Testis (tissue), 3 donors: ENCODE data around the gene CLCN1. TPM values are rescaled to one million over a fixed set of nuclear protein-coding genes. Genes with fewer than 3 reads are reported as not detected.

Source experiments
- DNase-seq: peaks from one replicate; pipeline ENCODE4 v3.0.0-alpha.2; 2019
- H3K27ac ChIP-seq, 2 donors: fragments of 200-600 bp; sonication (generic); one replicate each; pipeline ENCODE4 v1.5.1; 2019
- H3K27me3 ChIP-seq: fragments of 200-600 bp; sonication (generic); one replicate; pipeline ENCODE4 v1.5.1; 2019
- H3K36me3 ChIP-seq: fragments of 200-600 bp; sonication (generic); one replicate; pipeline ENCODE4 v1.5.1; 2017; ENCODE audit warnings: low read depth; ENCODE audit errors: missing control alignments
- H3K4me1 ChIP-seq: fragments of 200-600 bp; sonication (generic); one replicate; pipeline ENCODE4 v1.5.1; 2019
- H3K4me3 ChIP-seq, 2 donors: fragments of 200-600 bp; sonication (generic); one replicate each; pipeline ENCODE4 v1.5.1; 2017 to 2019
- H3K9me3 ChIP-seq: fragments of 200-600 bp; sonication (generic); one replicate; pipeline ENCODE4 v1.5.1; 2017
- CTCF ChIP-seq, 3 experiments: fragments of 450-650 bp in 2 of 3; fragments of 200-600 bp in 1 of 3; sonication (generic) in 1 of 3; IDR thresholded peaks; one replicate each; pipeline ENCODE4 v1.5.1; 2016 to 2019; ENCODE audit warnings: antibody characterized with exemption in 3 of 3, mild to moderate bottlenecking in 2 of 3, moderate library complexity in 1 of 3
- POLR2A ChIP-seq: fragments of 450-650 bp; IDR thresholded peaks from one replicate; pipeline ENCODE4 v1.6.1; 2017; ENCODE audit warnings: antibody characterized with exemption, mild to moderate bottlenecking, moderate library complexity
- WGBS, 2 donors: methylation state at CpG; one replicate each; pipeline ENCODE4 v1.1.5; 2018; 5-methylcytosine and 5-hydroxymethylcytosine counted together
- intact Hi-C: fragments of 100-400 bp; cut with DNase I; formaldehyde crosslinking; loops from one replicate; pipeline ENCODE4 v1.15.1; 2023; ENCODE audit warnings: low total_unique reads
- polyA plus RNA-seq: library from polyadenylated mRNA; stranded (reverse); fragments of 350-450 nt; fragmentation: Illumina TruSeq; extraction: RNeasy Lipid Tissue Mini Kit (QIAGEN cat#74804); gene quantifications from one replicate; pipeline ENCODE4 v1.2.3, GENCODE V29; 2014; ENCODE audit warnings: low read depth, low replicate concordance; ENCODE audit not compliant: insufficient read depth
- total RNA-seq, 2 donors: library from RNA; depleted of rRNA; stranded (reverse); fragments of >200 nt; gene quantifications; one replicate each; pipeline ENCODE4 v1.2.3, GENCODE V29; 2016

Gene CLCN1
- total and polyA plus RNA-seq, 3 donors from 2014 or later, result 1.1 to 2.7 (median 1.4) TPM

- DNase-seq, result no peak
- intact Hi-C loops, result no loop called here
- Histone ChIP-seq H3K4me1 (peaks cover 5% of the 10 kb centered on the region), H3K27ac (no peak overlapping the region), H3K27me3 (no peaks in the 10 kb centered on the region), H3K9me3 (no peaks in the 10 kb centered on the region), H3K36me3 (no peaks in the 10 kb centered on the region), H3K4me3 (peak overlapping the region; percentile 45 to 57)
- TF ChIP-seq POLR2A (no peak), CTCF (IDR thresholded peaks at IDR 0.05) (no peak)
- 0 to 4% methylated on average over 29 to 31 of the region's 46 CpGs for WGBS, 2 donors
Observed at GRCh38 chr7:143361552-143362130, 45.7 kb downstream of the CLCN1 start.

GRCh38 chr7:143362131-143363015 is 46.5 kb downstream of the CLCN1 start, which contains the start of gene FAM131B:
Gene FAM131B (minus strand): TSS chr7:143362713. CDS start chr7:143362603, 110 bp downstream.
- TF ChIP-seq POLR2A, result no peak
- H3K9me3 ChIP-seq, result no peaks in the 10 kb centered on the region
- intact Hi-C loops, result no loop called here
- no peaks in the 10 kb centered on the region for H3K27me3 ChIP-seq
- H3K4me3 ChIP-seq, result peak within 1 kb of the TSS; percentile 45 to 57
- H3K4me1 ChIP-seq, result peaks cover 5% of the 10 kb centered on the region
- DNase-seq, result no peak
- WGBS, 2 donors, result 1% methylated on average over 27 to 67 of the region's 112 CpGs
- H3K27ac ChIP-seq, result no peak within 1 kb of the TSS
- H3K36me3 ChIP-seq, result no peaks in the 10 kb centered on the region

- no peak overlapping the region for H3K27ac ChIP-seq
- DNase-seq, result no peak
- 22 to 42% methylated on average over 17 to 19 of the region's 19 CpGs for WGBS, 2 donors
- H3K4me3 ChIP-seq, result peak overlapping the region in 1 of 2 donors; percentile 45
- intact Hi-C loops, result no loop called here
- H3K4me1 ChIP-seq, result peaks cover 5% of the 10 kb centered on the region
- TF ChIP-seq CTCF (IDR thresholded peaks at IDR 0.05), result no peak
- no peak for TF ChIP-seq POLR2A
- no peaks in the 10 kb centered on the region for H3K36me3 ChIP-seq
- H3K27me3 ChIP-seq, result no peaks in the 10 kb centered on the region
- no peaks in the 10 kb centered on the region for H3K9me3 ChIP-seq
Observed at GRCh38 chr7:143363016-143363937, 47.4 kb downstream of the CLCN1 start.

GRCh38 chr7:143367972-143368371 is 52.1 kb downstream of the CLCN1 start:
- no peak for DNase-seq
- H3K4me1 ChIP-seq, result no peaks in the 10 kb centered on the region
- 79 to 93% methylated on average over 4 of the region's 4 CpGs for WGBS, 2 donors
- H3K4me3 ChIP-seq, result no peak overlapping the region
- no peaks in the 10 kb centered on the region for H3K27me3 ChIP-seq
- no peaks in the 10 kb centered on the region for H3K36me3 ChIP-seq
- H3K9me3 ChIP-seq, result no peaks in the 10 kb centered on the region
- TF ChIP-seq CTCF (IDR thresholded peaks at IDR 0.05) (no peak), POLR2A (no peak)
- intact Hi-C loops, result no loop called here
- H3K27ac ChIP-seq, result no peak overlapping the region
